Dermis blood vessel endothelial cell (primary cell): ENCODE measurements around the gene FSTL1. TPM values are rescaled to one million over a fixed set of nuclear protein-coding genes. Genes with fewer than 3 reads are reported as not detected.

ENCODE experiments used
- DNase-seq: peaks from one replicate; pipeline ENCODE4 v3.0.0; 2010
- total RNA-seq: library from RNA; depleted of rRNA; stranded (reverse); fragments of >200 nt; gene quantifications from 2 replicates; pipeline ENCODE4 v1.2.3, GENCODE V29; 2014

The FSTL1 gene
- total RNA-seq, 1 donor from 2014 or later = 524 TPM

DNA sequence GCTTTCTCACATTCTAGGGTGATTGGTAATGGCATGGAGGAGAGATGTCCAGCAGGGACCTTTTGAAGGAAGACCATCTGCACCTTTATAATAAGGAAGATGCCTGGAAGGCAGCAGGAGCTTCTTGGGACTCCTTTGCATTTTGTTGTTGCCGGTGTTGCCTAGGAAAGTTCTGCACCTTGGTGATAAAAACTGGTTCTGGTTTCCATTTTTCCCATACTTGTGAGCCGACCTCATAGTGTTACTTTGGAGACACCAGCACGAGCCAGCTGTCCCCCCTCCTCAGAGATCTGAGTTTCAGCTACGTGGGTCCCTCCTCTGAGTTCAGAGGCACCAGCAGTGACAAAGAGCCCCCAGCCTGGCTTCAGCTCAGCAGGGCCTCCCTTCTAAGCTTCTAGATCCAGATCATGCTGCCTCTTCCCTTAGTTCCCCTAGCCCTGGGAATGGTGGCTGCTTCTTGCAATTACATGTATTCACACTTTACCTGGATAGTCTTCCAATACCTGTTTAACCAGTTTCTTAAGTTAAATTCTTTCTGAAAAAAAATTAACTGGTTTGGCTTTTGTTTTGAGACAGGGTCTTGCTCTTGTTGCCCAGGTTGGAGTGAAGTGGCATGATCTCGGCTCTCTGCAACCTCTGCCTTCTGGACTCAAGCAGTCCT lies 18.0 kb upstream of the FSTL1 start:
- no peak for DNase-seq

DNA sequence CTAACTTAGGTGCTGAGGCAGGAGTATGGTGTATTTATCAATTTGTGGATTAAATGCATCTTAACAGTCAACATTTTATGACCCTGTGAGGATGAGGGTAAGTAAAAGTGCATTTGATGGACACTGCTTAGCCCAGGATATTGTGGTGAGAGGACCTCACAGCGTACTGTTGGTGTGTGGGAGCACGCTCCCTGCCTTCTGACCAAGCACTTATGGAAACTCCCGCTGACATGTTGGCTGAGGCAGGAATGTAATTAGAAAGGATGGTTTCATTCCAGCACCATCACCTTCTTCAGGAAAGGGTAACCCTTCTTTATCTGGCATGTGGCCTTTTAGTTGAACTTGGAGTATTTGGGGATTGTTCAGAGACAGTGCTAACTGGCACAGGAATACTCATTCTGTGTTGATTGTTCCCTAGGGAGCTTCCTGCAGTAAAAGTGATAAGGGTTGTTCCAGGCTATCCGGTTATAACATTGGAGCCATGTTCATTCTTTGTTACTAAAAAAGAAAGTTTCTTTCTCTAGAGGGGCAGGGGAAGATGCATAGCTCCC lies 11.7 kb upstream of the FSTL1 start:
- DNase-seq = peak; percentile 56

GRCh38 chr3:120461416-120461815 lies 10.6 kb upstream of the FSTL1 start:
- DNase-seq = no peak

GRCh38 chr3:120460862-120461261 lies 10.1 kb upstream of the FSTL1 start:
- no peak for DNase-seq

DNA sequence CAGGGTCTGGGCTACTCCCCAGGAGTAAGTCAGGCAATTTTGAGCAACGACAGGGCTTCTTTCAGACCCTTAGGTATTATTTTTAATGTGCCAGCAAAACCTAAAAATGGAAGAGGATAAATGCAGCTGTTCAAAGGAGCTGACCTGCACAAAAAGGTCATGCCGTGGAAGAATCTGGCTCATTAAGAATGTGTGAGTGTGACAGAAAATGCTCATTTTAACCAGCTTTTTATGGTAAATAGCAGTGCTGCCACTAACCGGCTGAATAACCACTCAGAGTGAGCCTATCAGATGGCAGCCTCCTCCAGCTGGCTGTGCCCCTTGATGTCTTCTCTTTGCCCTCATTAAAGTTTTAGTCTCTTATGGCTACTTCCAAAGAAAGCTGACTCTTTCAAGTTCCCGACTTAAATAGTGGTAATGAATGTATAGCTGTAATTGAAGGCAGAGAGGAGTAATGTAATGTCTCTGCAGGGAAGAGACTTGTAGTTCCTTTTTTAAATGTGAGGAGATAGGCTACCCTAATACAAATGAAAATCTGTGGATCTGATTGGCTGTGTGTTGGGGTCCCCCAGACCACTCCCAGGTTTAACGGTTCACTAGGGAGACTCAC lies 9.5 kb upstream of the FSTL1 start:
- no peak for DNase-seq

DNA sequence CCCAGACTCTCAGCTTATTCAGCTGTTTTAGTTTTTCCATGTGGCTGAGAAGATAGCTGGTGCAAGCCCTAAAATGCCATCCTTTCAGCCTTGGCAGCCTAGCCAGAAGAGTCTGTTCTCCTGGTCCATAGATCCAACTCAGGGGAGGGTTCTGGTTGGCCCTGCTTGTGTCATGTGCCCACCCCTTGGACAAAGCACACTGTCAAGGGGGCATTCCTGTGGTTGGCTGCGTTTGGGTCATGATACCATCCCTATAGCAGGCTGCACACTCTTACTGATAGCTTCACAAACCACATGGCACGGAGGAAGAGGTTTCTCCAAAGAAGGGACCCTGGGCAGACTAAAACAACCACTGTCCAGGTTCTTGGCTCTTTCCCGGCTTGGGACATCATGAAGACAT lies 8.4 kb upstream of the FSTL1 start:
- no peak for DNase-seq

DNA sequence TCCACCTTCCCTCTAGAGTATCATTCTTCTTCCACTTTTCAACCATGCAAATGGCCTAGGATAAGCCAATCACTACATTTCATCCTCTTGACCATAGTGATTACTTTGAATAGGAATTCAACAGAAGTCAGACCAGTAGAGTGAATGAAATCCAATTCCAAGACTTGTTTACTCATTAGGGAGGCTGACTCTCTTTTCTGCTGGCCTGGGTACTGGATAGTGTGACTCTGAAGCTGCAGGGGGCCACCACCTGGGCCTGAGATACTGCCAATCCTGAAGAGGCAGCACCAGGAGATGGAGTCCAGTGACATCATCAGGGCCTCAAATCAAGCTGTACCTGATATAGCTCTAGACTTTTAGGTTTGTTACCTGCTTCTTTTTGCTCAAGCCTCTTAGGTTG lies 7.0 kb upstream of the FSTL1 start:
- DNase-seq = no peak

- DNase-seq = no peak
Measured at GRCh38 chr3:120454076-120454689, 3.4 kb upstream of the FSTL1 start.

DNA sequence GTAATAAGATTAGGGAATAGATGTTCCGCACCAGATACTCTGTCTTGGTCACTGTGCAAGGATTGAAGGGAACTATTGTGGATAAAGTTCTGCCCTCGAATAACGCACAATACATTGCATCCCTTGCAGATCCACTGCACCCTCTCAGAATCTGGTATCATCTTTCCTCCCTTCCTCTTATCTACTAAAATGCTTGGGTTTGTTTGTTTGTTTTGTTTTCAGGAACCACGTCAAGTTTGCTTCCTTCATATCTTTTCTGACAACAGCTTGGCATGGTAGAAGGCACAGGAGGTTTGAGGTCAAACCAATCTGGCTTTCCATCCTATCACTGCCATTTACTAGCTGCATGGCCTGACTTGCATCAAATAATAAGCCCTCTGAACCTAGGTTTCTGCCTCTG lies 2.0 kb upstream of the FSTL1 start:
- DNase-seq = no peak

DNA sequence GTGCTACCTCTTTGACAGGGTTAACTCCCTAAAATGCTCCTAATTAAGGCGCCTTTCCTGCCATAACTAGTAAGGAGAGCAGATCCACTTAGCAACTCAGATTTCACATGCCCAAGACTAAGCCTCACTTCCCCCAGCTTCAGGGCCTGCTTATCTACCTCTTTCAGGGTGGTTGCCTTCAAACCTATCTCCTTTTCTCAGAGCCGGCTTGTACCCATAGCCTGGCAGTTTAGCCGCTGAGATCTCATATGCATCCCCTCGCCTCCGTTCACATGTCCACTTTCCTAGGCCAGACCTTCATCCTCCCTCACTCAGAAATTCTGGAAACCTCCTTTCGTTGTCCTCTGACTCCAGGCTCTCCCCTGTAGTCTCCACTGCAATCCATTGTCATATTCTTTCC lies 1.0 kb upstream of the FSTL1 start:
- no peak for DNase-seq

DNA sequence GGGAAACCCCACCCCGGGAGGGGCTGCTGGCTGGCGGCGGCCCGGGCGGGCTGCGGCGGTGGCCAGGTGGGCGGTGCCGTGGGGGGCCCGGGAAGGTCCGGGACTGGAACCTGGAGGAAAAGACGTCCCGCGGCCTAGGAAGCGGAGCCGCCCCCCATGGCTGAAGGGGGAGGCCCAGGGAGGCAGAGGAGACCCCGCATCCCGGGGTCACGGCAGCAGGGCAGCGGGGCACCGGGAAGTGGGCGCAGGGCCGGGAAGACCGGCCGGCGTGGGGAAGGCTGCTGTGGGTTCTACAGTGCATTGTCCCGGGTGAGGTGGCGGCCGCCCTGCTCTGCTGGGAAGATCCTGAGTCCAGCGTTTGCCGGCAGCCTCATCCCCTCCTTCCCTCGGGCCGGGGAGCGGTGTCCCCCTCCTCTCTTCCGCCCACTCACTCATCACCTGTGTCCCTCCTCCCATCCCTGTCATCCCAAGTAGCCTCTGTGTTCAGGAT lies 525 bp upstream of the FSTL1 start:
- peak; percentile 21 for DNase-seq

- DNase-seq = peak; percentile 50
Measured at GRCh38 chr3:120449701-120450599, 842 bp downstream of the FSTL1 start.

DNA sequence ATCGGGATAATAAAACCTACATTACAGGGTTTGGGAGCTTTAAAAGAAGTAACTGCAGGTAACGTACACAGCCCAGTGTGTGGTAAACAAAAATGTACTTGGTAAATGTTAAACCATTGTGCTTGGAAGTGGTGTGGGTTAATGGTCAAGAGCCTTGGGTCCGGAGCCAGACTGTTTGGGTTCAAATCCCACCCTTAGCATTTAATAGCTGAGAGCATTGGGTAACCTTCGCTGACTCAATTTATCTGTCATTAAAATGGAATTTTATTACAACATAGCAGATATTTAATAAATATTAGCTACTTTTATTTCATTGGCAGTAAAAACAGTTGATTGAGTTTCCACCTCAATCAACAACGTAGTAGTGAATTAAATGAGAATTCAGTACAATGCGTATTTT lies 1.5 kb downstream of the FSTL1 start:
- DNase-seq = no peak

- DNase-seq = peak; percentile 71
Measured at GRCh38 chr3:120448756-120449155, 2.0 kb downstream of the FSTL1 start.

GRCh38 chr3:120446891-120447668 lies 3.7 kb downstream of the FSTL1 start:
- no peak for DNase-seq

- no peak for DNase-seq
Measured at GRCh38 chr3:120445654-120446053, 5.1 kb downstream of the FSTL1 start.

- DNase-seq = no peak
Measured at GRCh38 chr3:120443626-120444123, 7.1 kb downstream of the FSTL1 start.

- peak; percentile 41 for DNase-seq
Measured at GRCh38 chr3:120442975-120443517, 7.7 kb downstream of the FSTL1 start.

DNA sequence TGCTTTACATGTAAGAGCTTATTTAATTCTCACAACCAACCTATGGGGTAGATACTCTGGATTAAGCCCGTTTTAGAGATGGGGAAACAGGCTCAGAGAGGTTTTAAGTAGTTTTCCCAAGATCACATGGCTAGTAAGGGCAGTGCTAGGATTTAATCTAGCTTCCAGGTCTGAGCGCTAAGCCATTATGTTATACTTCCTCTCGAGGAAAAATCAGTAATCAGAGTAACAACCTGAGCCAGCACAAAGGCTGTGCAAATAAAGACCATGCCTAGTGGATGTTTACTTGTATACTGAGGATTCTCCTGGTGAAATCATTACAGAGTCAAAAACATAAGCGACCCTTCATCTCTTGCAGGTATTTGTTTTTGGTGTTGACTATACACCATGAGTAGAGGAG lies 9.0 kb downstream of the FSTL1 start:
- peak; percentile 56 for DNase-seq

- DNase-seq = no peak
Measured at GRCh38 chr3:120440762-120441161, 10.0 kb downstream of the FSTL1 start.

DNA sequence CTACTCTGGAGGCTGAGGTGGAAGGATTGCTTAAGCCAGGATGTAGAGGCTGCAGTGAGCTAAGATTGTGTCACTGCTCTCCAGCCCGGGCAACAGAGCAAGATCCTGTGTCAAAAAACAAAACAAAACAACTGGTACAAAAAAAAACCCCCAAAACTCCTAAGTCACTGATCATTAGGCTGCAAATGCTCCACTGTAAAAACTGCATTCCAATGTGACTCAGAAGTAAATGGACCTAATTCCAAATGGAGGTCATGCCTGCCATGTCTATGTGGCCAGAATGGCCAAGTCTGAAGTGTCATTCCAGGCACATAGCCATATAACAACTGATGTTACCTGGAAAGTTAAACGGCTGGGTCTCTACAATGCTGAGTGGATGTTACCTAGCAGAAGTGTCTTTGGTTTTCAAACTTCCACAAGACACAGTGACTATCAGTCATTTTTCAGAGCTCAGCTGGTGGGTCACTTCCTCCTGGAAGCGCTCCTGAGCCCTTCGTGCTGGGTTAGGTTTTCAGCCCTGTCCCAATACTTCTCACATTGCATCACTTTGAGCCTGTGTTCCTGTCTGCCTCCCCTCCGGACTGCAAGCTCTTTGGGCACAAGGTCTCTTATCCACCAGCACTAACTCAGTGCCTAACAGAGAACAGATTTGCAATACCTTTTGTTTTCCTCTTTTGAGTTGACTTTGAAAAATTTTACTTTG lies 10.6 kb downstream of the FSTL1 start:
- DNase-seq = no peak
